SH-SY5Y (cell line): ENCODE data around the gene SH3BP2.

ENCODE experiments used
- GATA2 ChIP-seq: IDR thresholded peaks from 2 replicates; pipeline ENCODE4 v1.6.1; 2011; ENCODE audit warnings: mild to moderate bottlenecking, low read depth, low read length
- GATA3 ChIP-seq: IDR thresholded peaks from 2 replicates; pipeline ENCODE4 v1.6.1; 2011; ENCODE audit warnings: low read depth, mild to moderate bottlenecking, low read length, moderate library complexity

SH3BP2 gene

GRCh38 chr4:2792711-2793585 lies at the start of gene SH3BP2:
Gene SH3BP2, plus strand, starts transcription at chr4:2793085. Its CDS starts 27,533 bp downstream, at chr4:2820618.
- TF ChIP-seq GATA3 (no peak), GATA2 (no peak)

GRCh38 chr4:2743518-2744445 lies 49.1 kb upstream of the SH3BP2 start:
- TF ChIP-seq GATA3: no peak
- TF ChIP-seq GATA2: no peak

- TF ChIP-seq GATA3 (no peak), GATA2 (no peak)
Observed at GRCh38 chr4:2744576-2745270, 48.2 kb upstream of the SH3BP2 start.

GRCh38 chr4:2745516-2745915 lies 47.4 kb upstream of the SH3BP2 start:
- no peak for TF ChIP-seq GATA2
- no peak for TF ChIP-seq GATA3

- TF ChIP-seq GATA2: no peak
- TF ChIP-seq GATA3: no peak
Observed at GRCh38 chr4:2745981-2746806, 46.7 kb upstream of the SH3BP2 start.

GRCh38 chr4:2746891-2747695 lies 45.8 kb upstream of the SH3BP2 start:
- TF ChIP-seq GATA2: no peak
- no peak for TF ChIP-seq GATA3

- TF ChIP-seq GATA2 (no peak), GATA3 (no peak)
Observed at GRCh38 chr4:2750719-2751605, 41.9 kb upstream of the SH3BP2 start.

- TF ChIP-seq GATA3: no peak
- no peak for TF ChIP-seq GATA2
Observed at GRCh38 chr4:2753436-2753835, 39.4 kb upstream of the SH3BP2 start.

- TF ChIP-seq GATA3: no peak
- no peak for TF ChIP-seq GATA2
Observed at GRCh38 chr4:2754848-2755819, 37.8 kb upstream of the SH3BP2 start.
